GM12878 (cell line): Measurements from ENCODE around the gene COA4. TPM values are rescaled to one million over a fixed set of nuclear protein-coding genes. Genes with fewer than 3 reads are reported as not detected.

Experiments used
- ATAC-seq: fragments of 200-7000 bp; cut with Tn5 transposase; 3 replicates; pipeline ENCODE4 v1.9.1; 2020; ENCODE audit warnings: mild to moderate bottlenecking, moderate library complexity
- BruUV-seq: library from RNA; stranded (reverse); fragments of 400-500 nt; replicated peaks from 2 replicates; lab custom pipeline; 2021; lab: Mats Ljungman, UMichigan
- CTCF ChIA-PET: fragments of 300-600 bp; sonication (Branson Sonifier 250); formaldehyde crosslinking; extraction: SDS; loops from one replicate; lab custom pipeline; 2021; ENCODE audit warnings: inconsistent platforms; lab: Yijun Ruan, JAX
- POLR2A ChIA-PET: fragments of 350-600 bp; formaldehyde crosslinking; extraction: SDS; loops from one replicate; lab custom pipeline; 2021; ENCODE audit warnings: inconsistent platforms; lab: Charles Lee
- RAD21 ChIA-PET: fragments of 300-600 bp; sonication (Branson Sonifier 250); formaldehyde crosslinking; loops from one replicate; lab custom pipeline; 2023; ENCODE audit warnings: antibody characterized with exemption; ENCODE audit not compliant: unreplicated experiment; lab: Charles Lee
- SMC1A ChIA-PET: fragments of 300-600 bp; sonication (Branson Sonifier 250); formaldehyde crosslinking; loops from one replicate; lab custom pipeline; 2023; ENCODE audit not compliant: unreplicated experiment, uncharacterized antibody; lab: Charles Lee
- DNase-seq: peaks from one replicate; pipeline ENCODE4 v3.0.0-alpha.2; 2011; ENCODE audit warnings: low read depth, low spot score
- FAIRE-seq: peaks from 3 replicates; lab custom pipeline; 2011; peaks lifted over from hg19 to GRCh38; lab: Jason Lieb, UNC
- H2AFZ ChIP-seq: 2 replicates; pipeline ENCODE4 v1.6.0; 2011; ENCODE audit warnings: low read depth, low read length, control low read depth; ENCODE audit not compliant: control insufficient read depth
- H3K27ac ChIP-seq: 2 replicates; pipeline ENCODE4 v1.5.1; 2011; ENCODE audit warnings: control low read depth; ENCODE audit not compliant: control insufficient read depth, insufficient read depth
- H3K27me3 ChIP-seq, 2 experiments: replicated peaks in 1 of 2; 2 replicates each; pipeline versions ENCODE4 v1.6.0 to v1.6.1; 2011; ENCODE audit warnings: low read length in 1 of 2; ENCODE audit not compliant: control insufficient read depth in 2 of 2, insufficient read depth in 2 of 2
- H3K36me3 ChIP-seq, 2 experiments: 2 replicates each; pipeline ENCODE4 v1.5.1; 2011; ENCODE audit warnings: low read length in 1 of 2; ENCODE audit not compliant: control insufficient read depth in 2 of 2, insufficient read depth in 2 of 2
- H3K4me1 ChIP-seq: 2 replicates; pipeline ENCODE4 v1.6.1; 2011; ENCODE audit warnings: mild to moderate bottlenecking, low read length, moderate library complexity, mixed read lengths; ENCODE audit not compliant: control insufficient read depth, insufficient read depth
- H3K4me2 ChIP-seq: 2 replicates; pipeline ENCODE4 v1.6.0; 2011; ENCODE audit warnings: control low read depth; ENCODE audit not compliant: control insufficient read depth, insufficient read depth
- H3K4me3 ChIP-seq: fragments of 200-600 bp; sonication (generic); 2 replicates; pipeline ENCODE4 v1.5.1; 2016
- H3K79me2 ChIP-seq: 2 replicates; pipeline ENCODE4 v1.6.0; 2011; ENCODE audit warnings: low read length; ENCODE audit not compliant: control insufficient read depth, insufficient read depth
- H3K9ac ChIP-seq: 2 replicates; pipeline ENCODE4 v1.8.0; 2011; ENCODE audit warnings: low read length, control low read depth, mixed read lengths; ENCODE audit not compliant: control insufficient read depth, insufficient read depth
- H3K9me3 ChIP-seq: replicated peaks from 3 replicates; pipeline ENCODE4 v1.5.1; 2011; ENCODE audit warnings: mild to moderate bottlenecking, low read length; ENCODE audit not compliant: control insufficient read depth, insufficient read depth
- H4K20me1 ChIP-seq: 2 replicates; pipeline ENCODE4 v1.6.0; 2011; ENCODE audit not compliant: control insufficient read depth, insufficient read depth
- ATF2 ChIP-seq: IDR thresholded peaks from 2 replicates; pipeline ENCODE4 v1.6.1; 2012; ENCODE audit warnings: low read length, inconsistent platforms
- BCLAF1 ChIP-seq: fragments of 450-650 bp; IDR thresholded peaks from 2 replicates; pipeline ENCODE4 v1.6.1; 2017; ENCODE audit warnings: antibody characterized with exemption, mild to moderate bottlenecking, moderate library complexity
- DPF2 ChIP-seq: fragments of 450-650 bp; IDR thresholded peaks from 2 replicates; pipeline ENCODE4 v1.6.1; 2017; ENCODE audit warnings: mild to moderate bottlenecking
- FOS ChIP-seq: IDR thresholded peaks from 3 replicates; pipeline ENCODE4 v1.6.1; 2011; ENCODE audit warnings: borderline replicate concordance; ENCODE audit not compliant: insufficient read length; ENCODE audit errors: extremely low read depth
- IKZF2 ChIP-seq, 2 experiments: fragments of 450-650 bp; IDR thresholded peaks; 2 replicates each; pipeline ENCODE4 v1.6.1; 2017; ENCODE audit warnings: mild to moderate bottlenecking in 2 of 2, moderate library complexity in 2 of 2
- IRF4 ChIP-seq: IDR thresholded peaks from 2 replicates; pipeline ENCODE4 v1.6.1; 2011; ENCODE audit warnings: low read depth, low read length
- IRF5 ChIP-seq: fragments of 450-650 bp; IDR thresholded peaks from 2 replicates; pipeline ENCODE4 v1.6.1; 2017; ENCODE audit warnings: borderline replicate concordance
- KAT2A ChIP-seq: conservative IDR thresholded peaks from 2 replicates; pipeline ENCODE4 v1.6.1; 2011; ENCODE audit warnings: low read depth, low read length; ENCODE audit not compliant: control insufficient read depth
- NRF1 ChIP-seq: conservative IDR thresholded peaks from 2 replicates; pipeline ENCODE4 v1.6.1; 2011; ENCODE audit warnings: mild to moderate bottlenecking, low read depth, low read length, improper control_type of control experiment
- SMAD5 ChIP-seq: IDR thresholded peaks from 2 replicates; pipeline ENCODE4 v1.6.1; 2016; ENCODE audit warnings: antibody characterized with exemption, low read depth
- SPI1 ChIP-seq: IDR thresholded peaks from 2 replicates; pipeline ENCODE4 v1.6.1; 2011; ENCODE audit warnings: low read depth, mild to moderate bottlenecking, low read length, moderate library complexity, borderline replicate concordance; ENCODE audit not compliant: insufficient read depth
- SREBF2 ChIP-seq: IDR thresholded peaks from 2 replicates; pipeline ENCODE4 v1.6.1; 2012; ENCODE audit warnings: mild to moderate bottlenecking, low read length
- TCF7 ChIP-seq: IDR thresholded peaks from 2 replicates; pipeline ENCODE4 v1.6.1; 2014; ENCODE audit warnings: antibody characterized with exemption, borderline replicate concordance
- YBX1 ChIP-seq: fragments of 450-650 bp; IDR thresholded peaks from 2 replicates; pipeline ENCODE4 v1.6.1; 2016; ENCODE audit warnings: antibody characterized with exemption
- ZBTB11 ChIP-seq: fragments of 450-650 bp; formaldehyde crosslinking; IDR thresholded peaks from 2 replicates; pipeline ENCODE4 v1.5.0; 2022; ENCODE audit warnings: mild to moderate bottlenecking, missing genetic modification characterization
- in situ Hi-C: fragments of 300-500 bp; cut with MboI; formaldehyde crosslinking; loops from 9 replicates; pipeline ENCODE4 v1.14.3; 2018; ENCODE audit warnings: mixed read lengths
- intact Hi-C: fragments of 100-400 bp; cut with micrococcal nuclease; formaldehyde crosslinking; loops from one replicate; pipeline ENCODE4 v1.14.2; 2022; ENCODE audit not compliant: unreplicated experiment
- polyA plus RNA-seq, 11 experiments: library from polyadenylated mRNA; depleted of rRNA in 4 of 11; unstranded in 6 of 11; stranded (reverse) in 5 of 11; fragments of >200 nt; fragmentation: Nextera tagmentation in 4 of 11; fragmentation: Illumina TruSeq in 1 of 11; extraction: Ambion mirVana in 4 of 11; extraction: Trizol in 1 of 11; gene quantifications; 1 replicate in 1 of 11; 2 replicates in 10 of 11; pipeline versions ENCODE4 v1.2.1 to v1.2.3, GENCODE V29; 2011 to 2016; ENCODE audit warnings: inconsistent platforms in 2 of 11, missing spikeins in 2 of 11, low read depth in 1 of 11
- total RNA-seq, 4 experiments: library from RNA; depleted of rRNA in 3 of 4; stranded (reverse); fragments of >200 nt in 3 of 4; fragmentation: Illumina TruSeq in 1 of 4; extraction: Trizol in 1 of 4; gene quantifications; 2 replicates each; pipeline versions ENCODE4 v1.2.1 to v1.2.3, GENCODE V29; 2013 to 2021

COA4 gene
- total and polyA plus RNA-seq, 10 of the 15 experiments (the other 5 are each of a cell fraction or from before 2014, with no cell fraction given): 84.8 to 180 (median 104) TPM

GRCh38 chr11:73851046-73851764 is 25.4 kb downstream of the COA4 start (continued):
- TF ChIP-seq YBX1 (no peak), NRF1 (no peak), KAT2A (no peak), SMAD5 (no peak), SPI1 (no peak), IRF5 (no peak)

GRCh38 chr11:73839123-73839457 is 37.6 kb downstream of the COA4 start:
- FAIRE-seq (no peak), DNase-seq (no peak), ATAC-seq (no peak)
- Histone ChIP-seq H3K79me2 (no peaks in the 10 kb centered on the region), H3K4me2 (no peak overlapping the region), H3K36me3 (peaks cover 1 to 11% of the 10 kb centered on the region in 2 experiments; a peak in 2 of 4 replicates), H3K27ac (no peak overlapping the region), H3K9ac (no peak overlapping the region), H3K4me3 (no peak overlapping the region), H3K9me3 (no peaks in the 10 kb centered on the region), H3K27me3 (no peaks in the 10 kb centered on the region), H4K20me1 (no peaks in the 10 kb centered on the region), H3K4me1 (no peaks in the 10 kb centered on the region), H2AFZ (no peak overlapping the region)
- no TSS peak for BruUV-seq
- intact Hi-C loops (no loop called here), in situ Hi-C loops (no loop called here)
- ChIA-PET SMC1A (no interaction called here), RAD21 (no interaction called here), POLR2A (no interaction called here), CTCF (no interaction called here)
- TF ChIP-seq IKZF2 (IDR thresholded peaks at IDR 0.05): no peak
- no peak for TF ChIP-seq TCF7
- TF ChIP-seq ZBTB11 (CRISPR knock-in tag): no peak
- TF ChIP-seq DPF2: no peak
- TF ChIP-seq FOS: no peak
- TF ChIP-seq IRF4: no peak
- TF ChIP-seq BCLAF1: no peak
- TF ChIP-seq ATF2: no peak
- no peak for TF ChIP-seq SREBF2
